Effector CD8-positive, alpha-beta T cell (primary cell): ENCODE measurements around the gene DMRT2.

ENCODE experiments used
- DNase-seq: peaks from one replicate; lab custom pipeline; 2025; lab: John Stamatoyannopoulos, UW

DMRT2 gene

GRCh38 chr9:1094749-1095148 is 44.6 kb downstream of the DMRT2 start:
- DNase-seq, result no peak

- DNase-seq, result no peak
Measured at GRCh38 chr9:1096155-1096964, 46.2 kb downstream of the DMRT2 start.

- DNase-seq, result no peak
Measured at GRCh38 chr9:1098551-1098950, 48.4 kb downstream of the DMRT2 start.

GRCh38 chr9:1100201-1100600 is 50.0 kb downstream of the DMRT2 start:
- DNase-seq, result no peak

GRCh38 chr9:1100945-1101344 is 50.8 kb downstream of the DMRT2 start:
- no peak for DNase-seq

- DNase-seq, result no peak
Measured at GRCh38 chr9:1101846-1102641, 51.9 kb downstream of the DMRT2 start.

GRCh38 chr9:1102642-1102970 is 52.4 kb downstream of the DMRT2 start:
- no peak for DNase-seq
